ENCODE results near the gene KLHDC8A.
A peak's percentile ranks its signal among the peaks of the same experiment; 100 is the strongest.

Gene KLHDC8A

DNA sequence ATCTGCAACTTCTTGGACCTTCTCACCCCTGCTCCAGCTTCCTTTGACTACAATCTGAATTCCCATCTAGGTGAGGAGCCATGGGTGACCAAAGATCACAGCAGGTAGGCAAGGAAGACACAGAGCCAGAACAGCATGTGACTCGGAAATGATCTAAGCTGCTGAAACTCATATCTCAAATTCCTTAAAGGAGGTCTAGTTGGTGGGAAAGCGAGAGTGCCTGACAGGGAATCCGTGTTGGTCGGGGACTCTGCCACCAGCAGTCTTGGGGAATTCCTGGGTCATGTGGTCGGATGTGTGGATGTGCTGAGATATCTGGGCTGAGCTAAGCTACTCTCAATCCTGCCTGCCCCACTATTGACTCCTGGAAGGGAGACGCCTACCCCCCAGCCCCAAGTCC is 31.9 kb downstream of the KLHDC8A start:
- H3K27ac ChIP-seq (ENCODE audit: low read length) = no peak overlapping the region
- peaks cover 14% of the 10 kb centered on the region for H3K4me1 ChIP-seq (ENCODE audit: insufficient read depth, low read length)
- H3K9ac ChIP-seq (ENCODE audit: low read depth, low read length) = peak overlapping the region; percentile 32; the same call in 1 of the 2 replicates
- no peaks in the 10 kb centered on the region for H3K9me3 ChIP-seq (ENCODE audit: insufficient read depth, low read depth, low read length)
- peaks cover 7% of the 10 kb centered on the region; the same call in 1 of the 2 replicates for H3K27me3 ChIP-seq (ENCODE audit: insufficient read depth, low read length)
- no peaks in the 10 kb centered on the region for H3K36me3 ChIP-seq (ENCODE audit: insufficient read depth, low read depth, low read length)
- no peak overlapping the region for H3K4me3 ChIP-seq (ENCODE audit: low read length)

- no peak overlapping the region for H3K27ac ChIP-seq (ENCODE audit: low read length)
- H3K9ac ChIP-seq (ENCODE audit: low read depth, low read length) = no peak overlapping the region
- peaks cover 22% of the 10 kb centered on the region for H3K4me1 ChIP-seq (ENCODE audit: insufficient read depth, low read length)
- H3K27me3 ChIP-seq (ENCODE audit: insufficient read depth, low read length) = peaks cover 7% of the 10 kb centered on the region; the same call in 1 of the 2 replicates
- H3K9me3 ChIP-seq (ENCODE audit: insufficient read depth, low read depth, low read length) = no peaks in the 10 kb centered on the region
- no peaks in the 10 kb centered on the region for H3K36me3 ChIP-seq (ENCODE audit: insufficient read depth, low read depth, low read length)
- H3K4me3 ChIP-seq (ENCODE audit: low read length) = no peak overlapping the region
These were observed 32.9 kb downstream of the KLHDC8A start for GRCh38 chr1:205323794-205324193.

GRCh38 chr1:205321959-205322283 is 34.8 kb downstream of the KLHDC8A start:
- Histone ChIP-seq H3K9me3 (ENCODE audit: insufficient read depth, low read depth, low read length) (no peaks in the 10 kb centered on the region), H3K9ac (ENCODE audit: low read depth, low read length) (no peak overlapping the region), H3K4me1 (ENCODE audit: insufficient read depth, low read length) (peaks cover 39% of the 10 kb centered on the region), H3K27me3 (ENCODE audit: insufficient read depth, low read length) (peaks cover 7% of the 10 kb centered on the region; the same call in 1 of the 2 replicates), H3K27ac (ENCODE audit: low read length) (no peak overlapping the region), H3K36me3 (ENCODE audit: insufficient read depth, low read depth, low read length) (no peaks in the 10 kb centered on the region), H3K4me3 (ENCODE audit: low read length) (no peak overlapping the region; the same call in 1 of the 2 replicates)

GRCh38 chr1:205321162-205321958 is 35.4 kb downstream of the KLHDC8A start, which contains the start of gene NUAK2:
Gene NUAK2 (minus strand): TSS chr1:205321745. CDS start chr1:205321628, 117 bp downstream.
- H3K9ac ChIP-seq (ENCODE audit: low read depth, low read length) = peak within 1 kb of the TSS; percentile 86; the same call in 1 of the 2 replicates
- H3K27me3 ChIP-seq (ENCODE audit: insufficient read depth, low read length) = peaks cover 7% of the 10 kb centered on the region; the same call in 1 of the 2 replicates
- no peaks in the 10 kb centered on the region for H3K36me3 ChIP-seq (ENCODE audit: insufficient read depth, low read depth, low read length)
- H3K9me3 ChIP-seq (ENCODE audit: insufficient read depth, low read depth, low read length) = no peaks in the 10 kb centered on the region
- peak within 1 kb of the TSS; percentile 93 for H3K4me3 ChIP-seq (ENCODE audit: low read length)
- H3K4me1 ChIP-seq (ENCODE audit: insufficient read depth, low read length) = peaks cover 45% of the 10 kb centered on the region
- H3K27ac ChIP-seq (ENCODE audit: low read length) = no peak within 1 kb of the TSS

DNA sequence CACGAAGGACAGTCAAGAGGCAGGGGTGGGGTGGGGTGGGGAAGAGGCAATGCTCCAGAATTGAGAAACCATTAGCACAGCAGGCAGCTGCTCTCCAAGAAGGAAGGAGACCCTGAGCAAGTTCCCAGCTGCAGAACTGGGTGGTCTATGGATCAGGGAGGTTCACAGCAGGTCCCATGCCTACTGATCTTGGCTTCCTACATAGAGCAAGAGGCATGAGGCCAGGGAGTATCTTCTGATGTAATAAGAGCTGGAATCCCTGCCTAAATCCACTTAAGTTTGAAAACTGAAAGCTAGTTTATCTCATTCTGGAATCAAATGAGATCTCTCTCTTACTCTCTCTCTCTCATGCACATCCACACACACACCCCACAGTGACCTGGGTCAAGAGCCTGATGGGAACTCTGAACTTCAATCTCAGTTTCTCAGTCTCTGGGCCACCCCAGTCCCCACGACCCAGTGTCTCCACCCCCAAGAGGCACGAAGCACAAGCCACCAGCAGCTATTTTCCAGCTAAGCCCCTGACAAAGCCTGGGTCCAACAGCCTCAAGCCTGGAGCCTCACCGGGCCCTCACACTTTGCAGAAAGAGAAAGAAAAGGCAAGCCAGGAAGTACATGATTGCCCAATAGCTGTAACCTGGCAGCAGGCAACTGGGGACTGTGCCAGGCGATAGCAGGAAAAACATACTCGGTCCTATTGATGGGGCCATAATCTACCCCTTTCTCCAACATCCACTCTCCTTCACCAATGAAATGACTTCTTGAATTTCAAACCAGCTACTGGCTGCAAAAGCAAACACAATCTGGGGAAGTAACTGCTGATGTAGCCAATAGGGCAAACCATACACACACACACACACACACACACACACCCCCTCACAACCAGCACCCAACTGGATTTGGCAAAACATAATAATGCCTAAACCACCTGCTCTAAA is 37.4 kb downstream of the KLHDC8A start:
- Histone ChIP-seq H3K4me1 (ENCODE audit: insufficient read depth, low read length) (peaks cover 51% of the 10 kb centered on the region), H3K36me3 (ENCODE audit: insufficient read depth, low read depth, low read length) (no peaks in the 10 kb centered on the region), H3K9ac (ENCODE audit: low read depth, low read length) (no peak overlapping the region), H3K27me3 (ENCODE audit: insufficient read depth, low read length) (peaks cover 7% of the 10 kb centered on the region; the same call in 1 of the 2 replicates), H3K9me3 (ENCODE audit: insufficient read depth, low read depth, low read length) (no peaks in the 10 kb centered on the region), H3K4me3 (ENCODE audit: low read length) (peak overlapping the region; percentile 93), H3K27ac (ENCODE audit: low read length) (no peak overlapping the region)

- Histone ChIP-seq H3K4me3 (ENCODE audit: low read length) (peak overlapping the region; percentile 93), H3K27ac (ENCODE audit: low read length) (no peak overlapping the region), H3K27me3 (ENCODE audit: insufficient read depth, low read length) (peaks cover 7% of the 10 kb centered on the region; the same call in 1 of the 2 replicates), H3K36me3 (ENCODE audit: insufficient read depth, low read depth, low read length) (no peaks in the 10 kb centered on the region), H3K9me3 (ENCODE audit: insufficient read depth, low read depth, low read length) (no peaks in the 10 kb centered on the region), H3K9ac (ENCODE audit: low read depth, low read length) (no peak overlapping the region), H3K4me1 (ENCODE audit: insufficient read depth, low read length) (peaks cover 58% of the 10 kb centered on the region)
These were observed 38.3 kb downstream of the KLHDC8A start for GRCh38 chr1:205318231-205318991.

DNA sequence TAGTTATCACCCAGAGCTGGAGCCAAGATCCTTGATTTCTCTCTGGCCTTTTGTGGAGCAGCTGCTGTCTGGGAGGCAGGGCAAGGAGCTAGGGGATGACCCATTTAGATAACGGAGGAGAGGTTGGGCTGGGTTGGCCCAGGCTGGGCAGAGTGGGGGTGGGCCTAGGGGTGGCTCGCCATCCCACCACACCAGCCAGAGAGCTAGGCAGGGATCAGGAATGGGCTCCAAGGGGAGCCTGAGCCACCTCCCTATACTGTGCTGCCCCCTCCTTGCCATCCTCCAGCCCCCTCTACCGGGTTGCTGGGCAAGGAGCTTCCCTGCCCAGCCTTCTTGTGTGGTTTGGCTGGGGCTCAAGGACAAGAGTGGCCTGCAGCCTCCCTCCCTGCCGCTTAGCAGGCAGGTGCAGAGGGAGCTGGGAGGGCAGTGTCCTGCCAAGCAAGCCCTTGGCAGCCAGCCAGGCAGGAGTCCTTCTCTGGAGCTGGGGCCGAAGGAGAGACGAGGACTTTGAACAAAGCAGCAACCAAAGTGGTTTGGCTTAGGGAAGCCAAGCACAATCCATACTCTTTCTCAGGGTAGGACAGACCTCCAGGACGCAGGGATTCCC is 39.3 kb downstream of the KLHDC8A start:
- H3K27ac ChIP-seq (ENCODE audit: low read length) = no peak overlapping the region
- no peaks in the 10 kb centered on the region for H3K9me3 ChIP-seq (ENCODE audit: insufficient read depth, low read depth, low read length)
- peak overlapping the region; percentile 93 for H3K4me3 ChIP-seq (ENCODE audit: low read length)
- no peak overlapping the region; the same call in 1 of the 2 replicates for H3K9ac ChIP-seq (ENCODE audit: low read depth, low read length)
- peaks cover 68% of the 10 kb centered on the region for H3K4me1 ChIP-seq (ENCODE audit: insufficient read depth, low read length)
- no peaks in the 10 kb centered on the region for H3K36me3 ChIP-seq (ENCODE audit: insufficient read depth, low read depth, low read length)
- H3K27me3 ChIP-seq (ENCODE audit: insufficient read depth, low read length) = peaks cover 7% of the 10 kb centered on the region; the same call in 1 of the 2 replicates

GRCh38 chr1:205316161-205316566 is 40.6 kb downstream of the KLHDC8A start:
- peaks cover 7% of the 10 kb centered on the region; the same call in 1 of the 2 replicates for H3K27me3 ChIP-seq (ENCODE audit: insufficient read depth, low read length)
- peaks cover 67% of the 10 kb centered on the region for H3K4me1 ChIP-seq (ENCODE audit: insufficient read depth, low read length)
- H3K36me3 ChIP-seq (ENCODE audit: insufficient read depth, low read depth, low read length) = peaks cover 9% of the 10 kb centered on the region
- H3K9ac ChIP-seq (ENCODE audit: low read depth, low read length) = no peak overlapping the region
- H3K9me3 ChIP-seq (ENCODE audit: insufficient read depth, low read depth, low read length) = no peaks in the 10 kb centered on the region
- no peak overlapping the region for H3K27ac ChIP-seq (ENCODE audit: low read length)
- no peak overlapping the region for H3K4me3 ChIP-seq (ENCODE audit: low read length)

- H3K27me3 ChIP-seq (ENCODE audit: insufficient read depth, low read length) = no peaks in the 10 kb centered on the region
- no peak overlapping the region for H3K27ac ChIP-seq (ENCODE audit: low read length)
- H3K9ac ChIP-seq (ENCODE audit: low read depth, low read length) = no peak overlapping the region
These were observed 41.6 kb downstream of the KLHDC8A start for GRCh38 chr1:205315008-205315618.

GRCh38 chr1:205313563-205314308 is 43.0 kb downstream of the KLHDC8A start:
- Histone ChIP-seq H3K9ac (ENCODE audit: low read depth, low read length) (peak overlapping the region; percentile 85; the same call in 1 of the 2 replicates), H3K4me1 (ENCODE audit: insufficient read depth, low read length) (peaks cover 57% of the 10 kb centered on the region), H3K9me3 (ENCODE audit: insufficient read depth, low read depth, low read length) (no peaks in the 10 kb centered on the region), H3K27ac (ENCODE audit: low read length) (peak overlapping the region; percentile 96), H3K4me3 (ENCODE audit: low read length) (peak overlapping the region; percentile 52), H3K36me3 (ENCODE audit: insufficient read depth, low read depth, low read length) (peaks cover 34% of the 10 kb centered on the region), H3K27me3 (ENCODE audit: insufficient read depth, low read length) (no peaks in the 10 kb centered on the region)

More at GRCh38 chr1:205315008-205315618, 41.6 kb downstream of the KLHDC8A start:
- Histone ChIP-seq H3K4me3 (ENCODE audit: low read length) (no peak overlapping the region), H3K9me3 (ENCODE audit: insufficient read depth, low read depth, low read length) (no peaks in the 10 kb centered on the region), H3K4me1 (ENCODE audit: insufficient read depth, low read length) (peaks cover 67% of the 10 kb centered on the region), H3K36me3 (ENCODE audit: insufficient read depth, low read depth, low read length) (peaks cover 20% of the 10 kb centered on the region)

Measured in iPS-20b (cell line).